ENCODE results near the gene NDUFS1. TPM values are rescaled to one million over a fixed set of nuclear protein-coding genes. Genes with fewer than 3 reads are reported as not detected.
"Not testable (repeated sequence)": the region's sequence is repeated elsewhere in the genome, so short reads cannot be mapped to it uniquely, and the experiment has no call there.

Gene NDUFS1
- polyA plus RNA-seq, 1 donor from 2014 or later = 113 TPM

- no peaks in the 10 kb centered on the region for H4K20me1 ChIP-seq (ENCODE audit: insufficient read depth)
These were observed 54.2 kb downstream of the NDUFS1 start for GRCh38 chr2:206105038-206105437.

GRCh38 chr2:206098872-206099271 lies 60.4 kb downstream of the NDUFS1 start:
- H3K4me3 ChIP-seq (ENCODE audit: low read length); H3K9me3 ChIP-seq (ENCODE audit: low read length); H3K36me3 ChIP-seq (ENCODE audit: insufficient read depth, low read length); H3K4me2 ChIP-seq (ENCODE audit: low read length); H3K27me3 ChIP-seq (ENCODE audit: insufficient read depth, low read depth, low read length); H2AFZ ChIP-seq (ENCODE audit: low read depth, low read length); H4K20me1 ChIP-seq (ENCODE audit: insufficient read depth); H3K9me2 ChIP-seq (ENCODE audit: insufficient read depth, low read length); H3F3A ChIP-seq (ENCODE audit: insufficient read depth, low read length, poor library complexity, severe bottlenecking); H3K79me2 ChIP-seq (replicated peaks; ENCODE audit: insufficient read depth, low read length); H3K27ac ChIP-seq (ENCODE audit: low read length); H3K9ac ChIP-seq (ENCODE audit: low read length): not testable (repeated sequence)

More at GRCh38 chr2:206105038-206105437, 54.2 kb downstream of the NDUFS1 start:
- no peaks in the 10 kb centered on the region for H3K36me3 ChIP-seq (ENCODE audit: insufficient read depth, low read length)
- H3K9me2 ChIP-seq (ENCODE audit: insufficient read depth, low read length) = no peaks in the 10 kb centered on the region
- no peak overlapping the region for H3K4me2 ChIP-seq (ENCODE audit: low read length)
- H3K9me3 ChIP-seq (ENCODE audit: low read length) = no peaks in the 10 kb centered on the region
- TF ChIP-seq EP300 (conservative IDR thresholded peaks at IDR 0.05; ENCODE audit: poor library complexity, severe bottlenecking) (no peak), RAD21 (conservative IDR thresholded peaks at IDR 0.05) (no peak), MXI1 (conservative IDR thresholded peaks at IDR 0.05; ENCODE audit: poor library complexity, severe bottlenecking) (no peak), TAF1 (IDR thresholded peaks at IDR 0.05; ENCODE audit: low read depth) (no peak), EZH2 (IDR thresholded peaks at IDR 0.05; ENCODE audit: borderline replicate concordance, insufficient read depth, low read length, poor library complexity, severe bottlenecking) (no peak), CTCF (IDR thresholded peaks at IDR 0.05; ENCODE audit: poor library complexity, severe bottlenecking) (no peak), SMC3 (conservative IDR thresholded peaks at IDR 0.05; ENCODE audit: poor library complexity) (no peak), POLR2AphosphoS5 (IDR thresholded peaks at IDR 0.05) (no peak)
- TF ChIP-seq, protein P1, sequence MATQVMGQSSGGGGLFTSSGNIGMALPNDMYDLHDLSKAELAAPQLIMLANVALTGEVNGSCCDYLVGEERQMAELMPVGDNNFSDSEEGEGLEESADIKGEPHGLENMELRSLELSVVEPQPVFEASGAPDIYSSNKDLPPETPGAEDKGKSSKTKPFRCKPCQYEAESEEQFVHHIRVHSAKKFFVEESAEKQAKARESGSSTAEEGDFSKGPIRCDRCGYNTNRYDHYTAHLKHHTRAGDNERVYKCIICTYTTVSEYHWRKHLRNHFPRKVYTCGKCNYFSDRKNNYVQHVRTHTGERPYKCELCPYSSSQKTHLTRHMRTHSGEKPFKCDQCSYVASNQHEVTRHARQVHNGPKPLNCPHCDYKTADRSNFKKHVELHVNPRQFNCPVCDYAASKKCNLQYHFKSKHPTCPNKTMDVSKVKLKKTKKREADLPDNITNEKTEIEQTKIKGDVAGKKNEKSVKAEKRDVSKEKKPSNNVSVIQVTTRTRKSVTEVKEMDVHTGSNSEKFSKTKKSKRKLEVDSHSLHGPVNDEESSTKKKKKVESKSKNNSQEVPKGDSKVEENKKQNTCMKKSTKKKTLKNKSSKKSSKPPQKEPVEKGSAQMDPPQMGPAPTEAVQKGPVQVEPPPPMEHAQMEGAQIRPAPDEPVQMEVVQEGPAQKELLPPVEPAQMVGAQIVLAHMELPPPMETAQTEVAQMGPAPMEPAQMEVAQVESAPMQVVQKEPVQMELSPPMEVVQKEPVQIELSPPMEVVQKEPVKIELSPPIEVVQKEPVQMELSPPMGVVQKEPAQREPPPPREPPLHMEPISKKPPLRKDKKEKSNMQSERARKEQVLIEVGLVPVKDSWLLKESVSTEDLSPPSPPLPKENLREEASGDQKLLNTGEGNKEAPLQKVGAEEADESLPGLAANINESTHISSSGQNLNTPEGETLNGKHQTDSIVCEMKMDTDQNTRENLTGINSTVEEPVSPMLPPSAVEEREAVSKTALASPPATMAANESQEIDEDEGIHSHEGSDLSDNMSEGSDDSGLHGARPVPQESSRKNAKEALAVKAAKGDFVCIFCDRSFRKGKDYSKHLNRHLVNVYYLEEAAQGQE (IDR thresholded peaks at IDR 0.05; ENCODE audit: borderline replicate concordance) = no peak
- H3K27ac ChIP-seq (ENCODE audit: low read length) = no peak overlapping the region
- H3K79me2 ChIP-seq (replicated peaks; ENCODE audit: insufficient read depth, low read length) = no peaks in the 10 kb centered on the region
- H3K4me3 ChIP-seq (ENCODE audit: low read length) = no peak overlapping the region
- no peak overlapping the region for H2AFZ ChIP-seq (ENCODE audit: low read depth, low read length)
- H3K9ac ChIP-seq (ENCODE audit: low read length) = no peak overlapping the region
- no peaks in the 10 kb centered on the region for H3F3A ChIP-seq (ENCODE audit: insufficient read depth, low read length, poor library complexity, severe bottlenecking)
- H3K27me3 ChIP-seq (ENCODE audit: insufficient read depth, low read depth, low read length) = no peaks in the 10 kb centered on the region

GRCh38 chr2:206098471-206098870 lies 60.8 kb downstream of the NDUFS1 start:
- H3F3A ChIP-seq (ENCODE audit: insufficient read depth, low read length, poor library complexity, severe bottlenecking) = no peaks in the 10 kb centered on the region
- H3K4me3 ChIP-seq (ENCODE audit: low read length) = no peak overlapping the region
- no peaks in the 10 kb centered on the region for H3K9me2 ChIP-seq (ENCODE audit: insufficient read depth, low read length)
- no peaks in the 10 kb centered on the region for H3K27me3 ChIP-seq (ENCODE audit: insufficient read depth, low read depth, low read length)
- H3K79me2 ChIP-seq (replicated peaks; ENCODE audit: insufficient read depth, low read length) = no peaks in the 10 kb centered on the region
- H3K36me3 ChIP-seq (ENCODE audit: insufficient read depth, low read length) = no peaks in the 10 kb centered on the region
- H2AFZ ChIP-seq (ENCODE audit: low read depth, low read length) = no peak overlapping the region
- TF ChIP-seq CTCF (IDR thresholded peaks at IDR 0.05; ENCODE audit: poor library complexity, severe bottlenecking) = no peak
- no peak for TF ChIP-seq EZH2 (IDR thresholded peaks at IDR 0.05; ENCODE audit: borderline replicate concordance, insufficient read depth, low read length, poor library complexity, severe bottlenecking)
- H3K9me3 ChIP-seq (ENCODE audit: low read length) = no peaks in the 10 kb centered on the region
- no peaks in the 10 kb centered on the region for H4K20me1 ChIP-seq (ENCODE audit: insufficient read depth)
- H3K4me2 ChIP-seq (ENCODE audit: low read length) = no peak overlapping the region
- H3K9ac ChIP-seq (ENCODE audit: low read length) = no peak overlapping the region
- H3K27ac ChIP-seq (ENCODE audit: low read length) = no peak overlapping the region
